Activated CD4-positive, CD25-positive, alpha-beta regulatory T cell (primary cell): Measurements from ENCODE around the gene SETD5.

Source experiments
- DNase-seq, 4 experiments: peaks; one replicate each; lab custom pipeline; 2025; lab: John Stamatoyannopoulos, UW

The SETD5 gene

GRCh38 chr3:9512456-9513045 lies 115.1 kb downstream of the SETD5 start:
- DNase-seq = no peak

DNA sequence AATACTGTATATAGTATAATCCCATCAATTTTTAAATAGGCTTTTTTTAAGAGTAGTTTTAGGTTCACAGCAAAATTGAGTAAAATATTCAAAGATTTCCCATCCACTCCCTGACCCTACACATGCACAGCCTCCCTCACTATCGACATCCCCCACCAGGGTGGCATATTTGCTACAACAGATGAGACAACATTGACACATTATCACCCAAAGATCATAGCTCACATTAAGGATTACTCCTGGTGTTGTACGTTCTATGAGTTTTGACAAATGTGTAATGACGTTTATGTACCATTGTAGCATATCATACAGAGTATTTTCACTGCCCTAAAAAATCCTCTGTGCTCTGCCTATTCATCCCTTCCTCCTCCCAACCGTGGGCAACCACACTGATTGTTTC lies 116.9 kb downstream of the SETD5 start:
- no peak for DNase-seq

- DNase-seq = no peak
Measured at GRCh38 chr3:9514956-9515355, 117.5 kb downstream of the SETD5 start.

- DNase-seq = no peak
Measured at GRCh38 chr3:9525078-9525477, 127.7 kb downstream of the SETD5 start.
